NCI-H460 (cell line): Measurements from ENCODE around the gene RAPGEF1. TPM values are rescaled to one million over a fixed set of nuclear protein-coding genes. Genes with fewer than 3 reads are reported as not detected.

Experiments
- DNase-seq: peaks from one replicate; pipeline ENCODE4 v3.0.0-alpha.2; 2016; ENCODE audit warnings: low read depth; ENCODE audit errors: extremely low read depth
- total RNA-seq: library from RNA; depleted of rRNA; stranded (reverse); fragments of >200 nt; shearing (Covaris generic); gene quantifications from 2 replicates; pipeline ENCODE4 v1.2.3, GENCODE V29; 2014

RAPGEF1 gene
- total RNA-seq, 1 experiment from 2014 or later: 28.7 TPM

- no peak for DNase-seq
These were observed 7.8 kb downstream of the RAPGEF1 start for GRCh38 chr9:131732061-131732526.

- DNase-seq: no peak
These were observed 8.2 kb downstream of the RAPGEF1 start for GRCh38 chr9:131731644-131732043.

- no peak for DNase-seq
These were observed 8.6 kb downstream of the RAPGEF1 start for GRCh38 chr9:131731237-131731636.

- DNase-seq: no peak
These were observed 10.9 kb downstream of the RAPGEF1 start for GRCh38 chr9:131728961-131729360.

GRCh38 chr9:131728546-131728910 lies 11.3 kb downstream of the RAPGEF1 start:
- no peak for DNase-seq

- DNase-seq: no peak
These were observed 11.9 kb downstream of the RAPGEF1 start for GRCh38 chr9:131727795-131728545.

- DNase-seq: no peak
These were observed 12.6 kb downstream of the RAPGEF1 start for GRCh38 chr9:131727184-131727759.

GRCh38 chr9:131724683-131725082 lies 15.2 kb downstream of the RAPGEF1 start:
- DNase-seq: no peak

- DNase-seq: no peak
These were observed 16.2 kb downstream of the RAPGEF1 start for GRCh38 chr9:131723632-131724031.

GRCh38 chr9:131722255-131722654 lies 17.6 kb downstream of the RAPGEF1 start:
- no peak for DNase-seq

- DNase-seq: no peak
These were observed 18.8 kb downstream of the RAPGEF1 start for GRCh38 chr9:131721076-131721475.

- no peak for DNase-seq
These were observed 19.5 kb downstream of the RAPGEF1 start for GRCh38 chr9:131720330-131720729.

GRCh38 chr9:131719262-131719908 lies 20.5 kb downstream of the RAPGEF1 start:
- no peak for DNase-seq

GRCh38 chr9:131717719-131718460 lies 22.0 kb downstream of the RAPGEF1 start:
- DNase-seq: no peak

GRCh38 chr9:131715906-131716305 lies 24.0 kb downstream of the RAPGEF1 start:
- DNase-seq: no peak

GRCh38 chr9:131714821-131715220 lies 25.1 kb downstream of the RAPGEF1 start:
- no peak for DNase-seq

GRCh38 chr9:131714161-131714646 lies 25.7 kb downstream of the RAPGEF1 start:
- no peak for DNase-seq

GRCh38 chr9:131713016-131713415 lies 26.9 kb downstream of the RAPGEF1 start:
- DNase-seq: no peak

GRCh38 chr9:131712151-131712716 lies 27.6 kb downstream of the RAPGEF1 start:
- no peak for DNase-seq

- DNase-seq: no peak
These were observed 30.0 kb downstream of the RAPGEF1 start for GRCh38 chr9:131709771-131710431.
